GM06990 (cell line): ENCODE measurements around the gene ENDOD1.

Experiments
- DNase-seq: peaks from one replicate; pipeline ENCODE4 v3.0.0-alpha.2; 2011; ENCODE audit not compliant: insufficient read length; ENCODE audit errors: extremely low read depth
- H3K27me3 ChIP-seq: replicated peaks from 2 replicates; pipeline ENCODE4 v1.6.0; 2011; ENCODE audit warnings: low read length; ENCODE audit not compliant: control insufficient read depth, insufficient read depth
- H3K36me3 ChIP-seq: 2 replicates; pipeline ENCODE4 v1.5.1; 2011; ENCODE audit warnings: low read length; ENCODE audit not compliant: control insufficient read depth, insufficient read depth
- H3K4me3 ChIP-seq: replicated peaks from 2 replicates; pipeline ENCODE4 v1.5.1; 2011; ENCODE audit warnings: low read depth, mild to moderate bottlenecking, control low read depth, low read length
- CTCF ChIP-seq: IDR thresholded peaks from 2 replicates; pipeline ENCODE4 v1.5.1; 2011; ENCODE audit warnings: low read length, control low read depth, mild to moderate bottlenecking, inconsistent platforms; ENCODE audit not compliant: insufficient read depth, poor library complexity, severe bottlenecking

ENDOD1 gene

GRCh38 chr11:95156916-95157541, 67.4 kb downstream of the ENDOD1 start:
- DNase-seq: no peak
- H3K27me3 ChIP-seq: no peaks in the 10 kb centered on the region
- H3K4me3 ChIP-seq: no peak overlapping the region
- TF ChIP-seq CTCF: no peak
- no peaks in the 10 kb centered on the region for H3K36me3 ChIP-seq

GRCh38 chr11:95157824-95158223, 68.2 kb downstream of the ENDOD1 start:
- DNase-seq: no peak
- H3K4me3 ChIP-seq: no peak overlapping the region
- no peaks in the 10 kb centered on the region for H3K36me3 ChIP-seq
- H3K27me3 ChIP-seq: no peaks in the 10 kb centered on the region
- no peak for TF ChIP-seq CTCF

GRCh38 chr11:95161248-95161647, 71.6 kb downstream of the ENDOD1 start:
- no peak for TF ChIP-seq CTCF
- no peak overlapping the region for H3K4me3 ChIP-seq
- no peaks in the 10 kb centered on the region for H3K27me3 ChIP-seq
- DNase-seq: no peak
- no peaks in the 10 kb centered on the region for H3K36me3 ChIP-seq

GRCh38 chr11:95163106-95163505, 73.5 kb downstream of the ENDOD1 start:
- Histone ChIP-seq H3K36me3 (no peaks in the 10 kb centered on the region), H3K27me3 (no peaks in the 10 kb centered on the region), H3K4me3 (no peak overlapping the region)
- DNase-seq: no peak
- no peak for TF ChIP-seq CTCF

- DNase-seq: no peak
- no peak for TF ChIP-seq CTCF
- Histone ChIP-seq H3K27me3 (no peaks in the 10 kb centered on the region), H3K4me3 (no peak overlapping the region), H3K36me3 (no peaks in the 10 kb centered on the region)
Observed at GRCh38 chr11:95165638-95166037, 76.0 kb downstream of the ENDOD1 start.

GRCh38 chr11:95166781-95167180, 77.1 kb downstream of the ENDOD1 start:
- DNase-seq: no peak
- Histone ChIP-seq H3K27me3 (no peaks in the 10 kb centered on the region), H3K36me3 (no peaks in the 10 kb centered on the region), H3K4me3 (no peak overlapping the region)
- no peak for TF ChIP-seq CTCF
